A673 (cell line): ENCODE results near the gene SLC22A1. TPM values are rescaled to one million over a fixed set of nuclear protein-coding genes. Genes with fewer than 3 reads are reported as not detected.
"Not testable (repeated sequence)": the region's sequence is repeated elsewhere in the genome, so short reads cannot be mapped to it uniquely, and the experiment has no call there.

ENCODE experiments used
- BruUV-seq: library from RNA; stranded (reverse); fragments of 400-500 nt; replicated peaks from 2 replicates; lab custom pipeline; 2021; lab: Mats Ljungman, UMichigan
- CTCF ChIA-PET: fragments of 300-600 bp; sonication (Branson Sonifier 250); formaldehyde crosslinking; loops from one replicate; lab custom pipeline; 2022; ENCODE audit warnings: antibody characterized with exemption; lab: Charles Lee
- POLR2A ChIA-PET: fragments of 300-600 bp; sonication (Branson Sonifier 250); formaldehyde crosslinking; loops from one replicate; lab custom pipeline; 2022; ENCODE audit warnings: antibody characterized with exemption; ENCODE audit not compliant: low non-redundant PET; lab: Charles Lee
- DNase-seq: peaks from one replicate; pipeline ENCODE4 v3.0.0-alpha.2; 2015; ENCODE audit warnings: low spot score
- H3K27ac ChIP-seq: fragments of 200-600 bp; sonication (generic); 2 replicates; pipeline ENCODE4 v1.5.1; 2016; ENCODE audit warnings: mixed run types, low read depth, mild to moderate bottlenecking, mixed read lengths, antibody characterized with exemption, low read length; ENCODE audit not compliant: poor library complexity, severe bottlenecking
- H3K27me3 ChIP-seq: fragments of 200-600 bp; sonication (generic); replicated peaks from 2 replicates; pipeline ENCODE4 v1.6.1; 2017; ENCODE audit warnings: mixed run types, low read depth, mild to moderate bottlenecking, mixed read lengths, antibody characterized with exemption, low read length; ENCODE audit not compliant: insufficient read depth, poor library complexity
- H3K36me3 ChIP-seq: fragments of 200-600 bp; sonication (generic); 2 replicates; pipeline ENCODE4 v1.6.1; 2016; ENCODE audit warnings: mixed run types, mild to moderate bottlenecking, mixed read lengths, antibody characterized with exemption, low read length; ENCODE audit not compliant: insufficient read depth, poor library complexity, severe bottlenecking
- H3K4me1 ChIP-seq: fragments of 200-600 bp; sonication (generic); 2 replicates; pipeline ENCODE4 v1.6.1; 2017; ENCODE audit warnings: mixed run types, mild to moderate bottlenecking, mixed read lengths, antibody characterized with exemption, low read length; ENCODE audit not compliant: insufficient read depth, poor library complexity, severe bottlenecking
- H3K4me3 ChIP-seq: fragments of 200-600 bp; sonication (generic); 2 replicates; pipeline ENCODE4 v1.5.1; 2016; ENCODE audit warnings: low read depth, mixed run types, mild to moderate bottlenecking, mixed read lengths, low read length; ENCODE audit not compliant: poor library complexity, severe bottlenecking
- H3K9me3 ChIP-seq: fragments of 200-600 bp; sonication (generic); 2 replicates; pipeline ENCODE4 v1.6.1; 2016; ENCODE audit warnings: mixed run types, low read depth, mild to moderate bottlenecking, mixed read lengths, antibody characterized with exemption, low read length; ENCODE audit not compliant: poor library complexity, severe bottlenecking
- CTCF ChIP-seq: fragments of 300-800, 200-600 bp; sonication (generic); conservative IDR thresholded peaks from 2 replicates; pipeline ENCODE4 v1.5.1; 2017; ENCODE audit warnings: low read depth, mild to moderate bottlenecking, antibody characterized with exemption, low read length, moderate library complexity, mixed read lengths
- EZH2 ChIP-seq: fragments of 200-600 bp; sonication (generic); IDR thresholded peaks from 2 replicates; pipeline ENCODE4 v1.6.1; 2017; ENCODE audit warnings: borderline replicate concordance, low read depth, mild to moderate bottlenecking, mixed read lengths, antibody characterized with exemption, low read length; ENCODE audit not compliant: poor library complexity, severe bottlenecking
- intact Hi-C: fragments of 100-400 bp; cut with micrococcal nuclease; formaldehyde crosslinking; loops from one replicate; pipeline ENCODE4 v1.10.0; 2022; ENCODE audit not compliant: unreplicated experiment
- total RNA-seq: library from RNA; stranded (reverse); gene quantifications from 2 replicates; pipeline ENCODE4 v1.2.3, GENCODE V29; 2021

SLC22A1 gene
- total RNA-seq, 1 experiment from 2014 or later: 3.3 TPM

- Histone ChIP-seq H3K27me3 (no peaks in the 10 kb centered on the region), H3K27ac (no peak overlapping the region), H3K4me3 (no peak overlapping the region), H3K36me3 (no peaks in the 10 kb centered on the region), H3K4me1 (no peaks in the 10 kb centered on the region), H3K9me3 (no peaks in the 10 kb centered on the region)
- intact Hi-C loops: no loop called here
- ChIA-PET CTCF (no interaction called here), POLR2A (no interaction called here)
- BruUV-seq: no TSS peak
- no peak for DNase-seq
- TF ChIP-seq CTCF (no peak), EZH2 (no peak)
Observed at GRCh38 chr6:160132776-160133338, 11.2 kb downstream of the SLC22A1 start.

- DNase-seq: no peak
- POLR2A ChIA-PET: no interaction called here
Observed at GRCh38 chr6:160133441-160134336, 12.1 kb downstream of the SLC22A1 start.

GRCh38 chr6:160134337-160134751, 12.7 kb downstream of the SLC22A1 start:
- intact Hi-C loops, H3K4me3 ChIP-seq, CTCF ChIA-PET, H3K4me1 ChIP-seq, H3K36me3 ChIP-seq, H3K9me3 ChIP-seq, H3K27me3 ChIP-seq, BruUV-seq, DNase-seq, H3K27ac ChIP-seq, POLR2A ChIA-PET: not testable (repeated sequence)

More at GRCh38 chr6:160133441-160134336, 12.1 kb downstream of the SLC22A1 start:
- TF ChIP-seq EZH2: no peak
- no peak for TF ChIP-seq CTCF
- H3K4me1 ChIP-seq: no peaks in the 10 kb centered on the region
- CTCF ChIA-PET: no interaction called here
- no peak overlapping the region for H3K27ac ChIP-seq
- H3K9me3 ChIP-seq: no peaks in the 10 kb centered on the region
- no TSS peak for BruUV-seq
- no peak overlapping the region for H3K4me3 ChIP-seq
- H3K36me3 ChIP-seq: no peaks in the 10 kb centered on the region
- intact Hi-C loops: no loop called here
- no peaks in the 10 kb centered on the region for H3K27me3 ChIP-seq
